ENCODE data around the gene REPS1.
"Not testable (repeated sequence)": the region's sequence is repeated elsewhere in the genome, so short reads cannot be mapped to it uniquely, and the experiment has no call there.

Gene REPS1

GRCh38 chr6:139006477-139006876, 18.4 kb upstream of the REPS1 start:
- no peak for DNase-seq (ENCODE audit: extremely low read depth in 1 of 2, low read depth in 1 of 2)

DNA sequence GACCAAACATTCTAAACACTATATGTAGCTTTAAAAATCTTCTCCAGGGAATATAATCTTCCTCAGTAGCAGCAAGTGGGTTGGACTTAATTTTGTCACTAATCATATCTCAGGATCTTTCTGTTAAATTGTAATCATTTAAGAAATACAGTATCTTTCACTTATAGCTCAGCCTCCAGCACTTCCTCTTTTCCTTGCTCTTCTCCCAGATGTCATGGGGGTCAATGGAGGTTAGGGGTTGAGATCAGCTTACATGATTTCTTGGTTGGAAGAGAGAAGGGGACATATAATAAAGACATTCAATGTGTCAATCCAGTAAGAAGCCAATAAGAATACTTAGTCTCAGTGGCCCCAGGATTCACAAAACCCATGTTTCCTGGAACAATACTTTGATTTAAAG, 15.7 kb upstream of the REPS1 start:
- DNase-seq (ENCODE audit: extremely low read depth in 1 of 2, low read depth in 1 of 2) = no peak

DNA sequence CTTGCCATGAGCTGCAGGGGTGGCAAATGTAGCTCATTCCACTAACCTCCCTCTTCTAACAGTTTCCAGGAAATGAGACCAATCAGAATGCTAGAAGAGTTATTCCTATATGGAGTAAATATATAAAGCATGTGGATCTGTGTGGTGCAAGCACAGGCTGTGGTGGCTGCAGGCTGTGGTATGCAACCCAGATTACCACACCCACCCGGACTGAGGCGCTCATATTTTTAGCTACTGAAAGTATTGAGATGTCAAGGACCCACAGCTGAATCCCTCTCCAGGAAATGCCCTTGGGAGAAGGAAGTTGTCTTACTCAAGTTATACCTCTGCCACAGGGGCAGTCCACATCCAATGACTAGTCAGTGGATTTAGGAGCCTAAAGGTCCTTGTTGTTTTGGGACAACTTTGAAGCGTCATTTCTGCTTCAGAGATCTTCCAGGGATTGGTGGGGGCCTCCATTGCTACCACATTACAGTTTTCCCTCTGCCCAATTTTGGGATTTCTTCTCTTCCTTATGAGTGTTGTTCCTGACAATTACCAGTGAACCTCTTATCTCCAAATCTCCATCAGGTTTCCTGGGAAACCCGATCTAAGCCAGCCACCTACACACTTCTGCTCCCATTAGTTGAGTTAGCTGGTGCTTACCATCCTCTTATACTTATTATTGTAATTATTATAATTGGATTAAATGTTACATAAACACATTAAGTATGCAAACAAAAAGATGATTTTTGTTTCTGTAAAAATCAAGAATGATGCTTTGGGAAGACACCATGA, 12.1 kb upstream of the REPS1 start:
- no peak for DNase-seq (ENCODE audit: extremely low read depth in 1 of 2, low read depth in 1 of 2)

- no peak for DNase-seq (ENCODE audit: extremely low read depth in 1 of 2, low read depth in 1 of 2)
Observed at GRCh38 chr6:138997136-138997535, 9.1 kb upstream of the REPS1 start.

- DNase-seq (ENCODE audit: extremely low read depth in 1 of 2, low read depth in 1 of 2) = no peak
Observed at GRCh38 chr6:138996524-138996923, 8.5 kb upstream of the REPS1 start.

- DNase-seq (ENCODE audit: extremely low read depth in 1 of 2, low read depth in 1 of 2) = not testable (repeated sequence)
Observed at GRCh38 chr6:138993410-138993809, 5.4 kb upstream of the REPS1 start.

DNA sequence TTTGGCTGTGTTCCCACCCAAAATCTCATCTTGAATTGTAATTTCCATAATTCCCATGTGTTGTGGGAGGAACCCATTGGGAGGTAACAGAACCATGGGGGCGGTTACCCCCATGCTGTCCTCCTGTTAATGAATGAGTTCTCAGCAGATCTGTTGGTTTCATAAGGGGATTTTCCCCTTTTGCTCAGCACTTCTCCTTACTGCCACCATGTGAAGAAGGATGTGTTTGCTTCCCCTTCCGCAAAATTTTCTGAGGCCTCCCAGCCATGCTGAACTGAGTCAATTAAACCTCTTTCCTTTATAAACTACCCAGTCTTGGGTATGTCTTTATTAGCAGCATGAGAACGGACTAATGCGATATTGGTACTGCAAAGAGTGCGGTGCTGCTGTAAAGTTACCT, 4.9 kb upstream of the REPS1 start:
- not testable (repeated sequence) for DNase-seq (ENCODE audit: extremely low read depth in 1 of 2, low read depth in 1 of 2)

GRCh38 chr6:138991206-138991605, 3.2 kb upstream of the REPS1 start:
- DNase-seq (ENCODE audit: extremely low read depth in 1 of 2, low read depth in 1 of 2) = no peak

DNA sequence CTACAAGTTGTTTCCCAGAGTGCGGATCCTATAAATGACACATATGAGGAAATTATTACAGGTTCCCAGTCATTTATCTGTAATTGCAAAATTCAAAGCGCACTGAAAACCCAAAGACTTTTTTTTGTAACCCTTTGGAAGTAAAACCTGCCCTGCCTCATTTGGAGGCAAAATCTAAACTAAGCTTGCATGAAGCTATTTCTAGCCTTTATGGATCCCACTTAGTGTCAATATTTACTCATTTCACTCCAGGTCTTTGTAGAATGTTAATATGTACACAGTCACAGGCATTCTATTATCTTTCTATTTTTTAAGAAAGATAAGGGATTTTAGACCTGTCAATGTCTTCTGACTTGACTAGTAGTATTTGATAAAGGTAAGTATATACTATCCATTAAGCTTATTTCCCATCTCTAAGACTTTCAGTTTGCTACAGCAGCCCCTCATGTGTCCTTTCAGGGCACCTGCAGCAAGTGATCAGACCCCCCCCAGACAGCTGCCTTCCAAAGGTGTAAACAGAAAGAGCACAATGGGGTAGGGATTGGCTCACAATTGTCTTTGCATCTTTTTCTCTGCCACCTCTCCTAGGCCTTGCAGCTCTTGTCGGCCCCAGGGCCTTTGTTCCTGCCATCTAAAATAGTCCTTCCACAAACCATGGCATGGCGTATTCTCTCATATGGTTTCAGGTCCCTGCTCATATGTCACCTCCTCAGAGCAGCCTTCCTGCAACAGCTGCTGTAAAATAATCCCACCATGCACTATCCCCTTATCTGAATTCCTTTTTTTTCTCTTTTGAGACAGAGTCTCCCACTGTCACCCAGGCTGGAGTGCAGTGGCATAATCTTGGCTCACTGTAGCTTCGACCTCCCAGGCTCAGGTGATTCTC, 1.3 kb upstream of the REPS1 start:
- no peak for DNase-seq (ENCODE audit: extremely low read depth in 1 of 2, low read depth in 1 of 2)

GRCh38 chr6:138988469-138988834, 399 bp upstream of the REPS1 start:
- DNase-seq (ENCODE audit: extremely low read depth in 1 of 2, low read depth in 1 of 2) = no peak

- DNase-seq (ENCODE audit: extremely low read depth in 1 of 2, low read depth in 1 of 2) = no peak
Observed at GRCh38 chr6:138987080-138987642, 892 bp downstream of the REPS1 start.

GRCh38 chr6:138986578-138986977, 1.5 kb downstream of the REPS1 start:
- no peak for DNase-seq (ENCODE audit: extremely low read depth in 1 of 2, low read depth in 1 of 2)

- no peak for DNase-seq (ENCODE audit: extremely low read depth in 1 of 2, low read depth in 1 of 2)
Observed at GRCh38 chr6:138981416-138981815, 6.6 kb downstream of the REPS1 start.

DNA sequence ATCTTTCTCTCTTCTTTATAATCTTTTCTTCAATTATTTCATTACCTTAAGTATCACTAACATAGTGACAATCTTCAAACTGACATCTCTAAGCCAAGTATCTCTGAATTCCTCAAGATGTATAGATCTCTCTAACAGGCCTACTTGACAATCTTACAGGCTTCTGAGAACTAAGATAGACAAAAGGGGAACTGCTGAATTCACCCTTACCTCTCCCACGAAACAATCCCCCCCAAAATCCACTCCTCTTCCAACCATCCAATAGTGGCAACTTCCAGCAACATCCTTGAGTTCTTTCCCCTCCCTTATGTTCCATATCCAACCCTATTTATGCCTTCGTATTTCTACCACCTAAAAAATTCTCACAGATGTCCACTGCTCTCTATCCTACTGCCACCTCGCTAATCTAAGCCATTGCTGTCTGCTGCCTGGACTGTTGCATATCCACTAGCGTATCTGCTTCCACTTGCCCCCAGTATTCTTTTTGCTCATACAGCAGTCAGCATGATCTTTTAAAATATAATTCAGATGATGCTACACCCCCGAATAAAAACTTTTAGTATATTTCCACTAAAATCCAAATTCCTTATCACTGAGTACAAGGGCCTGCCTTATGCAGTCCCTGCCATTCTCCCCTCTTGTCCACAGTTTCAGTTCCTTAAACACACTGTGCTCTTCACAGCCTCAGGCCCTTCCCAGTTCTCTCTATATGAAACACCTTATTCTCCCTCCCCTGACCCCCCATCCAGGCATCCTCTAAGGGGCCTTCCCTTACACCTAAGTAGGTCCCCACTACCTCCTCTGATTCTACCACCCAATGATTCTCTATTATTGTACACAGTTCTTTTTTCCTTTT, 8.0 kb downstream of the REPS1 start:
- no peak for DNase-seq (ENCODE audit: extremely low read depth in 1 of 2, low read depth in 1 of 2)

DNA sequence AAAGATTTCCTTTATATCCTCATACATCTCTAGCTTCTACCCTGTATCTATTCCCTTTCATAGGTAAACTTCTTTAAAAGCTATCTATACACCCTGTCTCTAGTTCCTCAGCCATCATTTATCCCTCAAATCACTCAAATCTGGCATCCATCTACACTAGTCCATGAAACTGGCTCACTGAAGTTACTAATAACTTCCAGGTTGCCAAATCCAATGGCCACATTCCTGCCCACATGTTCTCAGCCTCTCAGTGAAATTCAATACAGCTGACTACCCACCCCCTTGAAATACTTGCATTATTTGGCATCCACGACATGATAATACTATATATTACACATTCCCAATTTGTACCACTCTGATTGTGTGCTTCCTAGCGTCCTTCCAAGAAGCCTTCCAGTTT, 8.7 kb downstream of the REPS1 start:
- DNase-seq (ENCODE audit: extremely low read depth in 1 of 2, low read depth in 1 of 2) = no peak

- no peak for DNase-seq (ENCODE audit: extremely low read depth in 1 of 2, low read depth in 1 of 2)
Observed at GRCh38 chr6:138978229-138978628, 9.8 kb downstream of the REPS1 start.

- no peak for DNase-seq (ENCODE audit: extremely low read depth in 1 of 2, low read depth in 1 of 2)
Observed at GRCh38 chr6:138977646-138978167, 10.3 kb downstream of the REPS1 start.

- no peak for DNase-seq (ENCODE audit: extremely low read depth in 1 of 2, low read depth in 1 of 2)
Observed at GRCh38 chr6:138977242-138977641, 10.8 kb downstream of the REPS1 start.

DNA sequence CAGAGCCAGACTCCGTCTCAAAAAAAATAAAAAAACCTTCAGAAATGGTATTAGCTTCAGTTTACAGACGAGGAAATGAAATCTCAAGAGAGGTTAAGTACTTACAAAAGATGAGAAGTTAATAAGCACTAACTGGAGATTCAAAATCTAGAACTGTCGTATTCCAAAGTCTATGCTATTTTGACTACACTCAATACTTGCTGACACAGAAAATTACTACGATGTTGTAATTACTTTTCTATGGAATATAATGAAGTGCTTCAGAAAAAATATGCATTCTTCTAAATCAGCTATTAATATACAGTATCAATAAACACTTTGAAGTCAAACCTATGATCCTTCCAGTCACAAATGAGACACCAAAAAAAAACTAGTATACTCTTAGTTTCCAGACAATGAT, 12.2 kb downstream of the REPS1 start:
- no peak for DNase-seq (ENCODE audit: extremely low read depth in 1 of 2, low read depth in 1 of 2)

DNA sequence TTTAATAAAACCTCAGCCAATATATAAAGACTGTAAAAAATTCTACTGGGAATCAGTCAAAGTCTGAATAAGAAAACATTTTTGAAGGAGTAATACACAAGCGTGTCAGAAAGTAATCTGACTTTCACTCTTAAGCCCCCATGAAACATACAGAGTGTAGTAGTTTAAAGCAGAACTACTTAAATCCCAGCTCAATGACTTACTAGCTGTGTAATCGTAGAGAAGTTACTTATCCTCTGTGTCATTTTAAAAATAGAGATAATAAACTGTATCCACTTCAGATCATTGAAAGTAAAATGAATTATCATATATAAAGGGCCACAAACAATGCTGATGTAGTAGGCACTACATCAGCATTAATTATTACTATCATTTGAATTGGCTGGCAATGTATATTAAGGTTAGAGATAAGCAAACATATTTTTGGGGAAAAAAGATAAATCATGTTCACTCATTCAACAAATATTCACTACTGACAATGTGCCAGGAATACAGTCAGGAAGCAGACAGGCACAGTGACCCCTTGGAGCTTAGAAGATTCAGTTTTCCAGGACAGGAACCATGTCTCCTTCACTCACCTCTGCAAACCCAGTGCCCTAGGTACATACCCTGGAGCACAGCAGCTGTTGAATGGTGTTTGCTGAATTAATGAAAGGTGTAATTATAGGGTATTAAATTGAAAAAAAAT, 14.4 kb downstream of the REPS1 start:
- DNase-seq (ENCODE audit: extremely low read depth in 1 of 2, low read depth in 1 of 2) = no peak

Measured in stimulated activated CD8-positive, alpha-beta memory T cell treated with anti-CD3 and anti-CD28 coated beads, Interleukin-7, amount 100 ng/mL, for 48 hours (primary cell).